HG02610 (cell line): Measurements from ENCODE around the gene DNM2.
"Not testable (repeated sequence)": the region's sequence is repeated elsewhere in the genome, so short reads cannot be mapped to it uniquely, and the experiment has no call there.

Source experiments
- ATAC-seq: cut with Tn5 transposase; IDR thresholded peaks from one replicate; pipeline ENCODE4 v1.9.1; 2021; ENCODE audit warnings: mild to moderate bottlenecking, moderate library complexity; ENCODE audit not compliant: unreplicated experiment

DNM2 gene

GRCh38 chr19:10717356-10718204 is at the start of gene DNM2:
TSS of gene DNM2 (plus strand) at chr19:10718079. CDS start at chr19:10718243, 164 bp downstream.
- ATAC-seq: peak; percentile 82

- no peak for ATAC-seq
These were observed 48.6 kb upstream of the DNM2 start for GRCh38 chr19:10669246-10669645.

GRCh38 chr19:10670182-10670581 is 47.7 kb upstream of the DNM2 start:
- ATAC-seq: no peak

- no peak for ATAC-seq
These were observed 46.7 kb upstream of the DNM2 start for GRCh38 chr19:10670876-10671804.

GRCh38 chr19:10671922-10672321 is 46.0 kb upstream of the DNM2 start:
- not testable (repeated sequence) for ATAC-seq

GRCh38 chr19:10675214-10675613 is 42.7 kb upstream of the DNM2 start:
- not testable (repeated sequence) for ATAC-seq

- ATAC-seq: no peak
These were observed 40.1 kb upstream of the DNM2 start for GRCh38 chr19:10677751-10678150.

- no peak for ATAC-seq
These were observed 39.1 kb upstream of the DNM2 start for GRCh38 chr19:10678813-10679212.

GRCh38 chr19:10679743-10680142 is 38.1 kb upstream of the DNM2 start:
- ATAC-seq: no peak

GRCh38 chr19:10680545-10681135 is 37.2 kb upstream of the DNM2 start:
- no peak for ATAC-seq

- no peak for ATAC-seq
These were observed 36.2 kb upstream of the DNM2 start for GRCh38 chr19:10681658-10682057.

- ATAC-seq: no peak
These were observed 35.3 kb upstream of the DNM2 start for GRCh38 chr19:10682397-10683063.

- no peak for ATAC-seq
These were observed 34.8 kb upstream of the DNM2 start for GRCh38 chr19:10683064-10683426.

GRCh38 chr19:10683582-10683981 is 34.3 kb upstream of the DNM2 start:
- ATAC-seq: no peak

- ATAC-seq: no peak
These were observed 32.7 kb upstream of the DNM2 start for GRCh38 chr19:10685210-10685609.

- no peak for ATAC-seq
These were observed 31.7 kb upstream of the DNM2 start for GRCh38 chr19:10686193-10686592.

GRCh38 chr19:10686661-10687517 is 31.0 kb upstream of the DNM2 start:
- no peak for ATAC-seq

- ATAC-seq: no peak
These were observed 30.2 kb upstream of the DNM2 start for GRCh38 chr19:10687518-10688288.
